PC-3 (cell line): Measurements from ENCODE around the gene NUMA1. TPM values are rescaled to one million over a fixed set of nuclear protein-coding genes. Genes with fewer than 3 reads are reported as not detected.

ENCODE experiments used
- ATAC-seq: fragments of 200-7000 bp; cut with Tn5 transposase; 2 replicates; pipeline ENCODE4 v1.9.1; 2020; ENCODE audit warnings: mild to moderate bottlenecking, moderate library complexity
- BruUV-seq: library from RNA; stranded (reverse); fragments of 400-500 nt; replicated peaks from 2 replicates; lab custom pipeline; 2021; lab: Mats Ljungman, UMichigan
- CTCF ChIA-PET: fragments of 300-600 bp; sonication (Branson Sonifier 250); formaldehyde crosslinking; loops from one replicate; lab custom pipeline; 2022; ENCODE audit warnings: antibody characterized with exemption; lab: Charles Lee
- POLR2A ChIA-PET: fragments of 300-600 bp; sonication (Branson Sonifier 250); formaldehyde crosslinking; loops from one replicate; lab custom pipeline; 2022; ENCODE audit warnings: antibody characterized with exemption; ENCODE audit not compliant: unreplicated experiment; lab: Charles Lee
- DNase-seq: peaks from one replicate; pipeline ENCODE4 v3.0.0-alpha.2; 2015
- H2AFZ ChIP-seq: fragments of 300-600 bp; sonication (generic); 2 replicates; pipeline ENCODE4 v1.6.0; 2016; ENCODE audit warnings: antibody characterized with exemption, low read length
- H3F3A ChIP-seq: fragments of 300-600 bp; sonication (generic); one replicate; pipeline ENCODE4 v1.6.0; 2017; ENCODE audit warnings: antibody characterized with exemption, low read length, control low read depth, mild to moderate bottlenecking; ENCODE audit not compliant: unreplicated experiment
- H3K27ac ChIP-seq: fragments of 300-600 bp; sonication (generic); 2 replicates; pipeline ENCODE4 v1.5.1; 2016; ENCODE audit warnings: mild to moderate bottlenecking, low read length
- H3K27me3 ChIP-seq: fragments of 300-600 bp; sonication (generic); 2 replicates; pipeline ENCODE4 v1.6.1; 2016; ENCODE audit warnings: low read length, mixed read lengths
- H3K36me3 ChIP-seq: fragments of 300-600 bp; sonication (generic); 2 replicates; pipeline ENCODE4 v1.6.1; 2016; ENCODE audit warnings: low read depth, mixed run types, low read length, mixed read lengths
- H3K4me1 ChIP-seq: fragments of 300-600 bp; sonication (generic); 2 replicates; pipeline ENCODE4 v1.5.1; 2016; ENCODE audit warnings: low read length; ENCODE audit not compliant: insufficient read depth
- H3K4me2 ChIP-seq: fragments of 300-600 bp; sonication (generic); 2 replicates; pipeline ENCODE4 v1.6.0; 2016; ENCODE audit warnings: low read length
- H3K4me3 ChIP-seq: fragments of 300-600 bp; sonication (generic); 2 replicates; pipeline ENCODE4 v1.5.1; 2016; ENCODE audit warnings: mild to moderate bottlenecking, low read length, mixed read lengths
- H3K79me2 ChIP-seq: fragments of 300-600 bp; sonication (generic); 2 replicates; pipeline ENCODE4 v1.6.1; 2017; ENCODE audit warnings: low read length, mixed read lengths
- H3K9ac ChIP-seq: fragments of 300-600 bp; sonication (generic); 2 replicates; pipeline ENCODE4 v1.6.0; 2016; ENCODE audit warnings: mild to moderate bottlenecking, low read length
- H3K9me2 ChIP-seq: fragments of 300-600 bp; sonication (generic); replicated peaks from 2 replicates; pipeline ENCODE4 v1.6.1; 2016; ENCODE audit warnings: mixed run types, low read length, mixed read lengths
- H3K9me3 ChIP-seq: fragments of 300-600 bp; sonication (generic); 2 replicates; pipeline ENCODE4 v1.6.1; 2016; ENCODE audit warnings: low read length, mixed read lengths
- H4K20me1 ChIP-seq: fragments of 300-600 bp; sonication (generic); 2 replicates; pipeline ENCODE4 v1.6.1; 2016; ENCODE audit warnings: low read length, mixed read lengths
- EZH2 ChIP-seq: fragments of 300-600 bp; sonication (generic); IDR thresholded peaks from one replicate; pipeline ENCODE4 v1.6.1; 2017; ENCODE audit warnings: antibody characterized with exemption, mild to moderate bottlenecking, low read length; ENCODE audit not compliant: unreplicated experiment
- EZH2phosphoT487 ChIP-seq: fragments of 300-600 bp; sonication (generic); IDR thresholded peaks from 2 replicates; pipeline ENCODE4 v1.6.1; 2018; ENCODE audit warnings: mild to moderate bottlenecking, antibody characterized with exemption, low read length, borderline replicate concordance
- intact Hi-C: fragments of 100-400 bp; cut with micrococcal nuclease; formaldehyde crosslinking; loops from 2 replicates; pipeline ENCODE4 v1.9.0; 2023
- total RNA-seq: library from RNA; depleted of rRNA; stranded (reverse); fragments of >200 nt; gene quantifications from 2 replicates; pipeline ENCODE4 v1.2.3, GENCODE V29; 2014
- TF ChIP-seq, protein P1 (sequence below): fragments of 300-600 bp; sonication (generic); conservative IDR thresholded peaks from 2 replicates; pipeline ENCODE4 v1.5.1; 2017; ENCODE audit warnings: antibody characterized with exemption, low read depth, mild to moderate bottlenecking, low read length

The NUMA1 gene
- total RNA-seq, 1 experiment from 2014 or later: 145 TPM

DNA sequence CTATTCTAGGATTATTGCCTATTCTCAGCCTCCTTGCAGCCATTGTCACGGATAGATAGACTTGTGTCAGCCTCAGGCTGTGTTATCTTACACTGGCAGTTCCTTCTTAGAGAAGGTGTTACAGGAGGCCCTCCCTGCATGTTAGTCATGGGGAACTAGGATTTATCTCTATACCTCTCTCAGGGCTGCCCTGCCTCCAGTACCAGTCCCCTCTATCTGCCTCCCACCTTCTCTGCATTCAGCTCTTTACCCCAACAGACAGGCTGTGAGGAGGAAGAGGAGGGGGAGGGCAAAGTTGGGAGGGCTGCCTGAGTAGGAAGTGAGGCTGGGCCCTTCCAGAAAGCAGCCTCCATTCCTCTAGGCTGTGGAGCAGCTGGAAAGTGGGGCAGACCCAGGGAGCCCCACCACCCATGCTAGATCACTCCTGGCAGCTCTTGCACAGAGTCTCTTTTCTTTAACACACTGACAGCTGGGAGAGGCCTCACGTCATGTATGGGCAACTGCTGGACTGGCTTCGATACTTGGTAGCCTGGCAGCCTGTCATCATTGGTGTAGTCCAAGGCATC lies 84.5 kb downstream of the NUMA1 start:
- intact Hi-C loops: no loop called here
- ChIA-PET POLR2A (no interaction called here), CTCF (no interaction called here)
- H4K20me1 ChIP-seq: no peaks in the 10 kb centered on the region
- no peak overlapping the region for H3K27ac ChIP-seq
- no peaks in the 10 kb centered on the region for H3K9me3 ChIP-seq
- no TSS peak for BruUV-seq
- ATAC-seq: no peak
- H3K27me3 ChIP-seq: no peaks in the 10 kb centered on the region
- no peak for DNase-seq
- no peaks in the 10 kb centered on the region for H3K4me1 ChIP-seq
- H3K9me2 ChIP-seq: no peaks in the 10 kb centered on the region
- H3K79me2 ChIP-seq: no peaks in the 10 kb centered on the region
- H2AFZ ChIP-seq: no peak overlapping the region
- H3K4me3 ChIP-seq: no peak overlapping the region
- H3F3A ChIP-seq: no peaks in the 10 kb centered on the region
- H3K4me2 ChIP-seq: no peak overlapping the region
- peaks cover 13% of the 10 kb centered on the region; the same call in 1 of the 2 replicates for H3K36me3 ChIP-seq
- H3K9ac ChIP-seq: no peak overlapping the region
- TF ChIP-seq, protein P1, sequence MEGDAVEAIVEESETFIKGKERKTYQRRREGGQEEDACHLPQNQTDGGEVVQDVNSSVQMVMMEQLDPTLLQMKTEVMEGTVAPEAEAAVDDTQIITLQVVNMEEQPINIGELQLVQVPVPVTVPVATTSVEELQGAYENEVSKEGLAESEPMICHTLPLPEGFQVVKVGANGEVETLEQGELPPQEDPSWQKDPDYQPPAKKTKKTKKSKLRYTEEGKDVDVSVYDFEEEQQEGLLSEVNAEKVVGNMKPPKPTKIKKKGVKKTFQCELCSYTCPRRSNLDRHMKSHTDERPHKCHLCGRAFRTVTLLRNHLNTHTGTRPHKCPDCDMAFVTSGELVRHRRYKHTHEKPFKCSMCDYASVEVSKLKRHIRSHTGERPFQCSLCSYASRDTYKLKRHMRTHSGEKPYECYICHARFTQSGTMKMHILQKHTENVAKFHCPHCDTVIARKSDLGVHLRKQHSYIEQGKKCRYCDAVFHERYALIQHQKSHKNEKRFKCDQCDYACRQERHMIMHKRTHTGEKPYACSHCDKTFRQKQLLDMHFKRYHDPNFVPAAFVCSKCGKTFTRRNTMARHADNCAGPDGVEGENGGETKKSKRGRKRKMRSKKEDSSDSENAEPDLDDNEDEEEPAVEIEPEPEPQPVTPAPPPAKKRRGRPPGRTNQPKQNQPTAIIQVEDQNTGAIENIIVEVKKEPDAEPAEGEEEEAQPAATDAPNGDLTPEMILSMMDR: no peak
- TF ChIP-seq EZH2 (no peak), EZH2phosphoT487 (no peak)

DNA sequence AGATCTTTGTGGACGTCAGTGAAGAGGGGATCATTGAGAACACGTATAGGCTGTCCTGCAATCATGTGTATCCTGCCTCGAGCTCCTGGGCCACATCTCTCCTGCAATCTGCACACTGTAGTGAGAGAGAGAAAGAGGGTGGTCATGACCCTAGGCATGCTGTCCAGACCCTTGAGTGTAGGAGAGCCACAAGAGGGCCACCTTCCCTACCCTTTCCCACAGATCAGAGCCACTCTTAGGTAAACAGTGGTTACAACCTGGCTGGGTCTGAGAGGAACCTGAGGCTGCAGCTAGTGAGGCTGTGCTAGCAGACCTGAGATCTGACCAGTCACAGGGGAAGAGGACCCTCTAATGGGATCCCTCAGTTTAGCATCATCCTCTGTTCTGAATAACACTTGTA lies 85.6 kb downstream of the NUMA1 start:
- no peaks in the 10 kb centered on the region for H3K9me2 ChIP-seq
- no peak overlapping the region for H2AFZ ChIP-seq
- H3F3A ChIP-seq: no peaks in the 10 kb centered on the region
- H3K4me3 ChIP-seq: no peak overlapping the region
- DNase-seq (no peak), ATAC-seq (no peak)
- no peak overlapping the region for H3K9ac ChIP-seq
- no TSS peak for BruUV-seq
- ChIA-PET POLR2A (no interaction called here), CTCF (interaction anchor here (0.6 kb wide), 1 partner anchor 21 kb away, joined by 3 read pairs; no protein-coding TSS in a partner anchor)
- no peak overlapping the region for H3K4me2 ChIP-seq
- no peak overlapping the region for H3K27ac ChIP-seq
- H3K36me3 ChIP-seq: peaks cover 21% of the 10 kb centered on the region
- H3K27me3 ChIP-seq: no peaks in the 10 kb centered on the region
- intact Hi-C loops: no loop called here
- H3K9me3 ChIP-seq: no peaks in the 10 kb centered on the region
- TF ChIP-seq EZH2phosphoT487: no peak
- no peak for TF ChIP-seq EZH2
- TF ChIP-seq, protein P1: no peak; the same call in 1 of the 2 replicates
- no peaks in the 10 kb centered on the region for H3K4me1 ChIP-seq
- H3K79me2 ChIP-seq: no peaks in the 10 kb centered on the region
- H4K20me1 ChIP-seq: no peaks in the 10 kb centered on the region

DNA sequence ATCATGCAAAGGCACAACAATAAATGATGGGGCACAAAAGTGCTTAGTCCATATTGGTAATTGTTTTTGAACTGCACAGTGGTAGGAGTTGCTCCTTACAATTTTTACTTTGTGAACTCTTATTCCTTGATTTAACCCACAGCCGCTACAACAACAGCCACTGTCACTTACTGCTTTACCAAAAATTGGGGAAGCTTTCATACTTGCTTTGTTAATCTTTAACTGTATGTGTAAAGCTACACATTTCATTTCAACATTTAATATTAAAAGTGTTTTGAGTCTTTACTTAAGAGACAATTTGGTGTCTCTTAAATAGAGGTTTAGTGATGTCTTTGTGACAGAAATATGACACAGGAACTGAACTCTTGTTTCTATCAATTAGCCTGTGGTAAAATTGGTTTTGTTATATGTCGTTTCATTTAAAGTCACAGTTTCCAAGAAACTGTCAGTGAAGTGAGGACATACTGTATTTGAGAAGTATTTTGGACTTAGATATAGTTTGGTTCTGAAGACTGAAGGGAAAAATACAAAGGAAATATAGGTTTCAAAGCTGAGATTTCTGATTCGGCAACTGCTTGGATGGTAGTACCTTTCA lies 88.1 kb downstream of the NUMA1 start:
- ChIA-PET POLR2A (no interaction called here), CTCF (no interaction called here)
- Histone ChIP-seq H3K36me3 (peaks cover 21% of the 10 kb centered on the region), H3K27ac (no peak overlapping the region), H3K4me1 (no peaks in the 10 kb centered on the region), H3K9me3 (no peaks in the 10 kb centered on the region), H3K79me2 (no peaks in the 10 kb centered on the region), H3K4me3 (no peak overlapping the region), H3K9me2 (no peaks in the 10 kb centered on the region), H3K27me3 (no peaks in the 10 kb centered on the region), H3K4me2 (no peak overlapping the region), H2AFZ (no peak overlapping the region), H3K9ac (no peak overlapping the region), H4K20me1 (no peaks in the 10 kb centered on the region), H3F3A (no peaks in the 10 kb centered on the region)
- no TSS peak for BruUV-seq
- TF ChIP-seq EZH2phosphoT487: no peak
- TF ChIP-seq EZH2: no peak
- TF ChIP-seq, protein P1: no peak
- intact Hi-C loops: no loop called here
- no peak for ATAC-seq
- no peak for DNase-seq
